PC-3 (cell line): ENCODE results near the gene TMEM106C. TPM values are rescaled to one million over a fixed set of nuclear protein-coding genes. Genes with fewer than 3 reads are reported as not detected.

Source experiments
- ATAC-seq: fragments of 200-7000 bp; cut with Tn5 transposase; 2 replicates; pipeline ENCODE4 v1.9.1; 2020; ENCODE audit warnings: mild to moderate bottlenecking, moderate library complexity
- BruUV-seq: library from RNA; stranded (reverse); fragments of 400-500 nt; replicated peaks from 2 replicates; lab custom pipeline; 2021; lab: Mats Ljungman, UMichigan
- CTCF ChIA-PET: fragments of 300-600 bp; sonication (Branson Sonifier 250); formaldehyde crosslinking; loops from one replicate; lab custom pipeline; 2022; ENCODE audit warnings: antibody characterized with exemption; lab: Charles Lee
- POLR2A ChIA-PET: fragments of 300-600 bp; sonication (Branson Sonifier 250); formaldehyde crosslinking; loops from one replicate; lab custom pipeline; 2022; ENCODE audit warnings: antibody characterized with exemption; ENCODE audit not compliant: unreplicated experiment; lab: Charles Lee
- DNase-seq: peaks from one replicate; pipeline ENCODE4 v3.0.0-alpha.2; 2015
- H2AFZ ChIP-seq: fragments of 300-600 bp; sonication (generic); 2 replicates; pipeline ENCODE4 v1.6.0; 2016; ENCODE audit warnings: antibody characterized with exemption, low read length
- H3F3A ChIP-seq: fragments of 300-600 bp; sonication (generic); one replicate; pipeline ENCODE4 v1.6.0; 2017; ENCODE audit warnings: antibody characterized with exemption, low read length, control low read depth, mild to moderate bottlenecking; ENCODE audit not compliant: unreplicated experiment
- H3K27ac ChIP-seq: fragments of 300-600 bp; sonication (generic); 2 replicates; pipeline ENCODE4 v1.5.1; 2016; ENCODE audit warnings: mild to moderate bottlenecking, low read length
- H3K27me3 ChIP-seq: fragments of 300-600 bp; sonication (generic); 2 replicates; pipeline ENCODE4 v1.6.1; 2016; ENCODE audit warnings: low read length, mixed read lengths
- H3K36me3 ChIP-seq: fragments of 300-600 bp; sonication (generic); 2 replicates; pipeline ENCODE4 v1.6.1; 2016; ENCODE audit warnings: low read depth, mixed run types, low read length, mixed read lengths
- H3K4me1 ChIP-seq: fragments of 300-600 bp; sonication (generic); 2 replicates; pipeline ENCODE4 v1.5.1; 2016; ENCODE audit warnings: low read length; ENCODE audit not compliant: insufficient read depth
- H3K4me2 ChIP-seq: fragments of 300-600 bp; sonication (generic); 2 replicates; pipeline ENCODE4 v1.6.0; 2016; ENCODE audit warnings: low read length
- H3K4me3 ChIP-seq: fragments of 300-600 bp; sonication (generic); 2 replicates; pipeline ENCODE4 v1.5.1; 2016; ENCODE audit warnings: mild to moderate bottlenecking, low read length, mixed read lengths
- H3K79me2 ChIP-seq: fragments of 300-600 bp; sonication (generic); 2 replicates; pipeline ENCODE4 v1.6.1; 2017; ENCODE audit warnings: low read length, mixed read lengths
- H3K9ac ChIP-seq: fragments of 300-600 bp; sonication (generic); 2 replicates; pipeline ENCODE4 v1.6.0; 2016; ENCODE audit warnings: mild to moderate bottlenecking, low read length
- H3K9me2 ChIP-seq: fragments of 300-600 bp; sonication (generic); replicated peaks from 2 replicates; pipeline ENCODE4 v1.6.1; 2016; ENCODE audit warnings: mixed run types, low read length, mixed read lengths
- H3K9me3 ChIP-seq: fragments of 300-600 bp; sonication (generic); 2 replicates; pipeline ENCODE4 v1.6.1; 2016; ENCODE audit warnings: low read length, mixed read lengths
- H4K20me1 ChIP-seq: fragments of 300-600 bp; sonication (generic); 2 replicates; pipeline ENCODE4 v1.6.1; 2016; ENCODE audit warnings: low read length, mixed read lengths
- CTCF ChIP-seq: fragments of 300-600 bp; sonication (generic); conservative IDR thresholded peaks from 2 replicates; pipeline ENCODE4 v1.5.1; 2017; ENCODE audit warnings: antibody characterized with exemption, low read depth, mild to moderate bottlenecking, low read length
- EZH2 ChIP-seq: fragments of 300-600 bp; sonication (generic); IDR thresholded peaks from one replicate; pipeline ENCODE4 v1.6.1; 2017; ENCODE audit warnings: antibody characterized with exemption, mild to moderate bottlenecking, low read length; ENCODE audit not compliant: unreplicated experiment
- EZH2phosphoT487 ChIP-seq: fragments of 300-600 bp; sonication (generic); IDR thresholded peaks from 2 replicates; pipeline ENCODE4 v1.6.1; 2018; ENCODE audit warnings: mild to moderate bottlenecking, antibody characterized with exemption, low read length, borderline replicate concordance
- intact Hi-C: fragments of 100-400 bp; cut with micrococcal nuclease; formaldehyde crosslinking; loops from 2 replicates; pipeline ENCODE4 v1.9.0; 2023
- total RNA-seq: library from RNA; depleted of rRNA; stranded (reverse); fragments of >200 nt; gene quantifications from 2 replicates; pipeline ENCODE4 v1.2.3, GENCODE V29; 2014

The TMEM106C gene
- total RNA-seq, 1 experiment from 2014 or later: 166 TPM

- intact Hi-C loops: no loop called here
Measured at GRCh38 chr12:47980197-47980596, 16.8 kb downstream of the TMEM106C start.

GRCh38 chr12:47980779-47981495 lies 17.5 kb downstream of the TMEM106C start:
- Histone ChIP-seq H3K27me3 (no peaks in the 10 kb centered on the region), H3K9ac (no peak overlapping the region), H2AFZ (no peak overlapping the region), H3K27ac (no peak overlapping the region), H3K79me2 (no peaks in the 10 kb centered on the region), H3K4me3 (no peak overlapping the region), H3K36me3 (no peaks in the 10 kb centered on the region), H3K4me2 (no peak overlapping the region), H3K9me3 (no peaks in the 10 kb centered on the region), H3K9me2 (no peaks in the 10 kb centered on the region), H4K20me1 (no peaks in the 10 kb centered on the region), H3K4me1 (no peaks in the 10 kb centered on the region), H3F3A (no peaks in the 10 kb centered on the region)
- no TSS peak for BruUV-seq
- TF ChIP-seq EZH2: no peak
- TF ChIP-seq EZH2phosphoT487: no peak
- no peak for TF ChIP-seq CTCF
- intact Hi-C loops: no loop called here
- ATAC-seq (no peak), DNase-seq (no peak)
- CTCF ChIA-PET: no interaction called here
- POLR2A ChIA-PET: no interaction called here

More at GRCh38 chr12:47980197-47980596, 16.8 kb downstream of the TMEM106C start:
- no peak overlapping the region for H3K27ac ChIP-seq
- no TSS peak for BruUV-seq
- no peaks in the 10 kb centered on the region for H3F3A ChIP-seq
- H3K9ac ChIP-seq: no peak overlapping the region
- DNase-seq (no peak), ATAC-seq (no peak)
- no peaks in the 10 kb centered on the region for H3K4me1 ChIP-seq
- no peaks in the 10 kb centered on the region for H3K79me2 ChIP-seq
- H3K4me3 ChIP-seq: no peak overlapping the region
- ChIA-PET POLR2A (no interaction called here), CTCF (no interaction called here)
- no peak overlapping the region for H2AFZ ChIP-seq
- no peaks in the 10 kb centered on the region for H4K20me1 ChIP-seq
- no peak for TF ChIP-seq EZH2phosphoT487
- no peak for TF ChIP-seq EZH2
- no peak for TF ChIP-seq CTCF
- no peaks in the 10 kb centered on the region for H3K36me3 ChIP-seq
- no peaks in the 10 kb centered on the region for H3K9me3 ChIP-seq
- no peak overlapping the region for H3K4me2 ChIP-seq
- no peaks in the 10 kb centered on the region for H3K9me2 ChIP-seq
- no peaks in the 10 kb centered on the region for H3K27me3 ChIP-seq

- H3K4me3 ChIP-seq: no peak overlapping the region
- intact Hi-C loops: no loop called here
- ATAC-seq: no peak
- no peaks in the 10 kb centered on the region for H3K79me2 ChIP-seq
- H3K36me3 ChIP-seq: no peaks in the 10 kb centered on the region
- H3F3A ChIP-seq: no peaks in the 10 kb centered on the region
- H3K4me2 ChIP-seq: no peak overlapping the region
- H3K9me3 ChIP-seq: no peaks in the 10 kb centered on the region
- no peak for TF ChIP-seq EZH2
- no peak for TF ChIP-seq CTCF
- TF ChIP-seq EZH2phosphoT487: no peak
- DNase-seq: no peak
- POLR2A ChIA-PET: no interaction called here
- H3K27ac ChIP-seq: no peak overlapping the region
- H2AFZ ChIP-seq: no peak overlapping the region
- no TSS peak for BruUV-seq
- H3K9me2 ChIP-seq: no peaks in the 10 kb centered on the region
- H3K27me3 ChIP-seq: no peaks in the 10 kb centered on the region
- H4K20me1 ChIP-seq: no peaks in the 10 kb centered on the region
- H3K9ac ChIP-seq: no peak overlapping the region
- CTCF ChIA-PET: no interaction called here
- H3K4me1 ChIP-seq: no peaks in the 10 kb centered on the region
Measured at GRCh38 chr12:47981496-47982260, 18.3 kb downstream of the TMEM106C start.
